ENCODE data around the gene POLR1B. TPM values are rescaled to one million over a fixed set of nuclear protein-coding genes. Genes with fewer than 3 reads are reported as not detected.

POLR1B gene
- total and polyA plus RNA-seq, 2 experiments from 2014 or later, result 15.4 to 58.3 TPM

- TF ChIP-seq, protein P1, sequence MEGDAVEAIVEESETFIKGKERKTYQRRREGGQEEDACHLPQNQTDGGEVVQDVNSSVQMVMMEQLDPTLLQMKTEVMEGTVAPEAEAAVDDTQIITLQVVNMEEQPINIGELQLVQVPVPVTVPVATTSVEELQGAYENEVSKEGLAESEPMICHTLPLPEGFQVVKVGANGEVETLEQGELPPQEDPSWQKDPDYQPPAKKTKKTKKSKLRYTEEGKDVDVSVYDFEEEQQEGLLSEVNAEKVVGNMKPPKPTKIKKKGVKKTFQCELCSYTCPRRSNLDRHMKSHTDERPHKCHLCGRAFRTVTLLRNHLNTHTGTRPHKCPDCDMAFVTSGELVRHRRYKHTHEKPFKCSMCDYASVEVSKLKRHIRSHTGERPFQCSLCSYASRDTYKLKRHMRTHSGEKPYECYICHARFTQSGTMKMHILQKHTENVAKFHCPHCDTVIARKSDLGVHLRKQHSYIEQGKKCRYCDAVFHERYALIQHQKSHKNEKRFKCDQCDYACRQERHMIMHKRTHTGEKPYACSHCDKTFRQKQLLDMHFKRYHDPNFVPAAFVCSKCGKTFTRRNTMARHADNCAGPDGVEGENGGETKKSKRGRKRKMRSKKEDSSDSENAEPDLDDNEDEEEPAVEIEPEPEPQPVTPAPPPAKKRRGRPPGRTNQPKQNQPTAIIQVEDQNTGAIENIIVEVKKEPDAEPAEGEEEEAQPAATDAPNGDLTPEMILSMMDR (conservative IDR thresholded peaks at IDR 0.05; ENCODE audit: low read depth in 2 of 2), result no peak
- no peak for TF ChIP-seq NANOG (IDR thresholded peaks at IDR 0.05; ENCODE audit: borderline replicate concordance)
- TF ChIP-seq ZNF331 (CRISPR knock-in tag; IDR thresholded peaks at IDR 0.05; ENCODE audit: low read depth), result no peak
- no peak for TF ChIP-seq EZH2 (IDR thresholded peaks at IDR 0.05; ENCODE audit: low read depth, unreplicated experiment)
- no peak for TF ChIP-seq CREB1 (CRISPR knock-in tag; IDR thresholded peaks at IDR 0.05; ENCODE audit: low read depth)
- TF ChIP-seq POLR2AphosphoS5 (IDR thresholded peaks at IDR 0.05; ENCODE audit: low read depth), result no peak
Measured at GRCh38 chr2:112601754-112602153, 59.5 kb downstream of the POLR1B start (continued).

DNA sequence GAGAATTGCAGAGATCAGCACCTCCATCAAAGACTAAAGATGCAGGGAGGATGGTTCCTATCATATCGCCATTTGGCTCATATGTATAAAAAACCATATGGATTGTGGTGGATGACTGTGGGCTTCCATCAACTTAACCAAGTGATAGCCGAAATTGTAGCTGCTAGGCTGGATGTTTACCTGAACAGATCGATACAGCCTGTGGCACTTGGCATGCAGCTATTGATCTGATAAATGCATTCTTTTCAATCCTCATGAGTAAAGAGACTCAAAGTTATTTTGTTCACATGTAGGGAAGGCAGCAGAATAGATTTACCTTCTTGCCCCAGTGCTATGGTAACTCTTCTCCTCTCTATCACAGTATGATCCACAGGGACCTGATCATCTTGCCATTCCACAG, 60.7 kb downstream of the POLR1B start:
- no peaks in the 10 kb centered on the region for H3K27me3 ChIP-seq (ENCODE audit: insufficient read depth)
- H3K27ac ChIP-seq (ENCODE audit: low read depth), result no peak overlapping the region
- no peaks in the 10 kb centered on the region for H3K4me1 ChIP-seq (ENCODE audit: insufficient read depth)
- no peaks in the 10 kb centered on the region for H3F3A ChIP-seq (replicated peaks; ENCODE audit: low read depth)
- H2AFZ ChIP-seq, result no peak overlapping the region
- no peak overlapping the region for H3K27ac Mint-ChIP-seq
- H3K36me3 ChIP-seq (ENCODE audit: insufficient read depth), result no peaks in the 10 kb centered on the region
- no peak overlapping the region for H3K4me2 ChIP-seq
- no peaks in the 10 kb centered on the region for H3K36me3 Mint-ChIP-seq (ENCODE audit: low read depth)
- no peaks in the 10 kb centered on the region for H3K9me3 Mint-ChIP-seq
- no peak for DNase-seq (ENCODE audit: low spot score)
- H3K4me3 Mint-ChIP-seq, result no peak overlapping the region
- H3K9me2 ChIP-seq (ENCODE audit: insufficient read depth), result no peaks in the 10 kb centered on the region
- peaks cover 6% of the 10 kb centered on the region for H3K27me3 Mint-ChIP-seq (ENCODE audit: insufficient read depth, low read depth, poor library complexity)
- no peaks in the 10 kb centered on the region for H4K20me1 ChIP-seq (replicated peaks; ENCODE audit: insufficient read depth)
- peaks cover 2% of the 10 kb centered on the region; the same call in 2 of the 3 replicates for H3K4me1 Mint-ChIP-seq
- H3K79me2 ChIP-seq (replicated peaks; ENCODE audit: insufficient read depth), result no peaks in the 10 kb centered on the region
- H3K4me3 ChIP-seq, result no peak overlapping the region
- no peak for ATAC-seq
- TF ChIP-seq NANOG (IDR thresholded peaks at IDR 0.05; ENCODE audit: borderline replicate concordance), result no peak
- TF ChIP-seq POLR2AphosphoS5 (IDR thresholded peaks at IDR 0.05; ENCODE audit: low read depth), result no peak
- TF ChIP-seq EZH2 (IDR thresholded peaks at IDR 0.05; ENCODE audit: low read depth, unreplicated experiment), result no peak
- no peak for TF ChIP-seq ZNF331 (CRISPR knock-in tag; IDR thresholded peaks at IDR 0.05; ENCODE audit: low read depth)
- TF ChIP-seq ETS1 (IDR thresholded peaks at IDR 0.05), result no peak
- TF ChIP-seq CREB1 (CRISPR knock-in tag; IDR thresholded peaks at IDR 0.05; ENCODE audit: low read depth), result no peak
- TF ChIP-seq, protein P2, sequence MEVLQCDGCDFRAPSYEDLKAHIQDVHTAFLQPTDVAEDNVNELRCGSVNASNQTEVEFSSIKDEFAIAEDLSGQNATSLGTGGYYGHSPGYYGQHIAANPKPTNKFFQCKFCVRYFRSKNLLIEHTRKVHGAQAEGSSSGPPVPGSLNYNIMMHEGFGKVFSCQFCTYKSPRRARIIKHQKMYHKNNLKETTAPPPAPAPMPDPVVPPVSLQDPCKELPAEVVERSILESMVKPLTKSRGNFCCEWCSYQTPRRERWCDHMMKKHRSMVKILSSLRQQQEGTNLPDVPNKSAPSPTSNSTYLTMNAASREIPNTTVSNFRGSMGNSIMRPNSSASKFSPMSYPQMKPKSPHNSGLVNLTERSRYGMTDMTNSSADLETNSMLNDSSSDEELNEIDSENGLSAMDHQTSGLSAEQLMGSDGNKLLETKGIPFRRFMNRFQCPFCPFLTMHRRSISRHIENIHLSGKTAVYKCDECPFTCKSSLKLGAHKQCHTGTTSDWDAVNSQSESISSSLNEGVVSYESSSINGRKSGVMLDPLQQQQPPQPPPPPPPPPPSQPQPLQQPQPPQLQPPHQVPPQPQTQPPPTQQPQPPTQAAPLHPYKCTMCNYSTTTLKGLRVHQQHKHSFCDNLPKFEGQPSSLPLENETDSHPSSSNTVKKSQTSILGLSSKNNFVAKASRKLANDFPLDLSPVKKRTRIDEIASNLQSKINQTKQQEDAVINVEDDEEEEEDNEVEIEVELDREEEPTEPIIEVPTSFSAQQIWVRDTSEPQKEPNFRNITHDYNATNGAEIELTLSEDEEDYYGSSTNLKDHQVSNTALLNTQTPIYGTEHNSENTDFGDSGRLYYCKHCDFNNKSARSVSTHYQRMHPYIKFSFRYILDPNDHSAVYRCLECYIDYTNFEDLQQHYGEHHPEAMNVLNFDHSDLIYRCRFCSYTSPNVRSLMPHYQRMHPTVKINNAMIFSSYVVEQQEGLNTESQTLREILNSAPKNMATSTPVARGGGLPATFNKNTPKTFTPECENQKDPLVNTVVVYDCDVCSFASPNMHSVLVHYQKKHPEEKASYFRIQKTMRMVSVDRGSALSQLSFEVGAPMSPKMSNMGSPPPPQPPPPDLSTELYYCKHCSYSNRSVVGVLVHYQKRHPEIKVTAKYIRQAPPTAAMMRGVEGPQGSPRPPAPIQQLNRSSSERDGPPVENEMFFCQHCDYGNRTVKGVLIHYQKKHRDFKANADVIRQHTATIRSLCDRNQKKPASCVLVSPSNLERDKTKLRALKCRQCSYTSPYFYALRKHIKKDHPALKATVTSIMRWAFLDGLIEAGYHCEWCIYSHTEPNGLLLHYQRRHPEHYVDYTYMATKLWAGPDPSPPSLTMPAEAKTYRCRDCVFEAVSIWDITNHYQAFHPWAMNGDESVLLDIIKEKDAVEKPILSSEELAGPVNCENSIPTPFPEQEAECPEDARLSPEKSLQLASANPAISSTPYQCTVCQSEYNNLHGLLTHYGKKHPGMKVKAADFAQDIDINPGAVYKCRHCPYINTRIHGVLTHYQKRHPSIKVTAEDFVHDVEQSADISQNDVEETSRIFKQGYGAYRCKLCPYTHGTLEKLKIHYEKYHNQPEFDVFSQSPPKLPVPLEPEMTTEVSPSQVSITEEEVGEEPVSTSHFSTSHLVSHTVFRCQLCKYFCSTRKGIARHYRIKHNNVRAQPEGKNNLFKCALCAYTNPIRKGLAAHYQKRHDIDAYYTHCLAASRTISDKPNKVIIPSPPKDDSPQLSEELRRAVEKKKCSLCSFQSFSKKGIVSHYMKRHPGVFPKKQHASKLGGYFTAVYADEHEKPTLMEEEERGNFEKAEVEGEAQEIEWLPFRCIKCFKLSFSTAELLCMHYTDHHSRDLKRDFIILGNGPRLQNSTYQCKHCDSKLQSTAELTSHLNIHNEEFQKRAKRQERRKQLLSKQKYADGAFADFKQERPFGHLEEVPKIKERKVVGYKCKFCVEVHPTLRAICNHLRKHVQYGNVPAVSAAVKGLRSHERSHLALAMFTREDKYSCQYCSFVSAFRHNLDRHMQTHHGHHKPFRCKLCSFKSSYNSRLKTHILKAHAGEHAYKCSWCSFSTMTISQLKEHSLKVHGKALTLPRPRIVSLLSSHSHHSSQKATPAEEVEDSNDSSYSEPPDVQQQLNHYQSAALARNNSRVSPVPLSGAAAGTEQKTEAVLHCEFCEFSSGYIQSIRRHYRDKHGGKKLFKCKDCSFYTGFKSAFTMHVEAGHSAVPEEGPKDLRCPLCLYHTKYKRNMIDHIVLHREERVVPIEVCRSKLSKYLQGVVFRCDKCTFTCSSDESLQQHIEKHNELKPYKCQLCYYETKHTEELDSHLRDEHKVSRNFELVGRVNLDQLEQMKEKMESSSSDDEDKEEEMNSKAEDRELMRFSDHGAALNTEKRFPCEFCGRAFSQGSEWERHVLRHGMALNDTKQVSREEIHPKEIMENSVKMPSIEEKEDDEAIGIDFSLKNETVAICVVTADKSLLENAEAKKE (CRISPR knock-in tag; IDR thresholded peaks at IDR 0.05), result no peak
- TF ChIP-seq STAT1 (IDR thresholded peaks at IDR 0.05; ENCODE audit: unreplicated experiment), result no peak
- TF ChIP-seq REST (IDR thresholded peaks at IDR 0.05; ENCODE audit: unreplicated experiment), result no peak
- TF ChIP-seq JUNB (IDR thresholded peaks at IDR 0.05; ENCODE audit: unreplicated experiment), result no peak
- no peak for TF ChIP-seq ZNF114 (CRISPR knock-in tag; IDR thresholded peaks at IDR 0.05)
- no peak for TF ChIP-seq EZH2phosphoT487 (IDR thresholded peaks at IDR 0.05; ENCODE audit: unreplicated experiment)

All from GM23338 (cell line).